Stimulated activated naive CD8-positive, alpha-beta T cell treated with anti-CD3 and anti-CD28 coated beads, Interleukin-15, amount 100 ng/mL, for 72 hours (primary cell): ENCODE data around the gene SKAP2.
A peak's percentile ranks its signal among the peaks of the same experiment; 100 is the strongest.

Source experiments
- ATAC-seq: fragments of 150-1000 bp; cut with Tn5 transposase; 2 replicates; pipeline ENCODE4 v1.10.0; 2021; ENCODE audit warnings: mild to moderate bottlenecking, moderate library complexity
- DNase-seq, 2 donors: peaks; one replicate each; pipeline ENCODE4 v3.0.0; 2021 to 2022
- H3K27ac Mint-ChIP-seq, 2 donors: one replicate each; pipeline ENCODE4 v1.8.0; 2022; ENCODE audit warnings: mild to moderate bottlenecking in 2 of 2, mixed read lengths in 2 of 2, moderate library complexity in 2 of 2
- H3K27me3 Mint-ChIP-seq: one replicate; pipeline ENCODE4 v1.8.0; 2022; ENCODE audit warnings: mixed read lengths
- H3K4me1 Mint-ChIP-seq: one replicate; pipeline ENCODE4 v1.8.0; 2022; ENCODE audit warnings: mild to moderate bottlenecking, mixed read lengths
- H3K4me3 Mint-ChIP-seq, 2 donors: one replicate each; pipeline ENCODE4 v1.8.0; 2022; ENCODE audit warnings: mild to moderate bottlenecking in 2 of 2, mixed read lengths in 2 of 2, moderate library complexity in 1 of 2
- H3K9me3 Mint-ChIP-seq, 2 donors: one replicate each; pipeline ENCODE4 v1.8.0; 2022; ENCODE audit warnings: mixed read lengths in 2 of 2

SKAP2 gene, protein sequence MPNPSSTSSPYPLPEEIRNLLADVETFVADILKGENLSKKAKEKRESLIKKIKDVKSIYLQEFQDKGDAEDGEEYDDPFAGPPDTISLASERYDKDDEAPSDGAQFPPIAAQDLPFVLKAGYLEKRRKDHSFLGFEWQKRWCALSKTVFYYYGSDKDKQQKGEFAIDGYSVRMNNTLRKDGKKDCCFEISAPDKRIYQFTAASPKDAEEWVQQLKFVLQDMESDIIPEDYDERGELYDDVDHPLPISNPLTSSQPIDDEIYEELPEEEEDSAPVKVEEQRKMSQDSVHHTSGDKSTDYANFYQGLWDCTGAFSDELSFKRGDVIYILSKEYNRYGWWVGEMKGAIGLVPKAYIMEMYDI

DNA sequence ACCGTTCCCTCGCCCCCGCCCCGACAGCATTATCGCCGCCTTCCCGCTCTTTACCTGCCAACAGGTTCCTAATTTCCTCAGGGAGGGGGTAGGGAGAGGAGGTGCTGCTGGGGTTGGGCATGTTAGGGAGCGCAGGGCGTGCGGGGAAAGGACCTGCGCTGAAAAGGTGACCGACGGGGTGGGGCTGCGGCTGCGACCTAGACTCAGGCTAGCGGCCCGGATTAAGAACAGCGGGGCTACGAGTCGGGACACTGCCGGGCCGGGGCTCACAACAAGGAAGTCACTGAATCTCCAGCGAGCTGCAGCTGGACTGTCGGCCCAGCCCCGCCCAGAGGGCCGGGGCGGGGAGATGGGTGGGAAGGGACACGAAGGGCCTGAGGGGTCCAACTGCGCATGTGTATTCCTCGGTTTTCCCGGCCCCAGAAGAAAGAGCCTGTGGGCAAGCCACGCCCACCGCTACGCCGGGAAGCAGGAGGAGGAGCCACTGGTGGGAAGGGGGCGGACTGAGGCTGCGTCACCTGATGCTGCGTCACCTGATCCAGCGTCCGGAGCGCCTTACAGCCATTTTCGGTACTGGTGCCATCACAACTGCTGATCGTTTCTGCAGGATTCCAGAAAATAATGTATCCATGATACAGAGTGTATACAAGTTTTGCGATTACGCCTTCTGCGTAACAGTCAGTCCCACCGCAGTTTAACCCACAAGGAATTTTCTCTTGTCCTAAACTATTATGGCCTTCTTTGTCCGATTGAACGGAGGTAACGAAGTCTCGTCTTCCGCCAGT is at the start of gene SKAP2:
Gene SKAP2 (minus strand): TSS at position 282 of the 785 bp plus-strand sequence. CDS start 161 bp downstream, at position 121.
- peaks cover 12% of the 10 kb centered on the region for H3K4me1 Mint-ChIP-seq
- H3K27me3 Mint-ChIP-seq, result peaks cover 25% of the 10 kb centered on the region
- H3K4me3 Mint-ChIP-seq, result peak within 1 kb of the TSS; percentile 98
- H3K9me3 Mint-ChIP-seq, result peaks cover 0 to 6% of the 10 kb centered on the region in 2 donors
- ATAC-seq (peak; percentile 94), DNase-seq (peak; percentile 81 to 87)
- peak within 1 kb of the TSS; percentile 93 to 95 for H3K27ac Mint-ChIP-seq

DNA sequence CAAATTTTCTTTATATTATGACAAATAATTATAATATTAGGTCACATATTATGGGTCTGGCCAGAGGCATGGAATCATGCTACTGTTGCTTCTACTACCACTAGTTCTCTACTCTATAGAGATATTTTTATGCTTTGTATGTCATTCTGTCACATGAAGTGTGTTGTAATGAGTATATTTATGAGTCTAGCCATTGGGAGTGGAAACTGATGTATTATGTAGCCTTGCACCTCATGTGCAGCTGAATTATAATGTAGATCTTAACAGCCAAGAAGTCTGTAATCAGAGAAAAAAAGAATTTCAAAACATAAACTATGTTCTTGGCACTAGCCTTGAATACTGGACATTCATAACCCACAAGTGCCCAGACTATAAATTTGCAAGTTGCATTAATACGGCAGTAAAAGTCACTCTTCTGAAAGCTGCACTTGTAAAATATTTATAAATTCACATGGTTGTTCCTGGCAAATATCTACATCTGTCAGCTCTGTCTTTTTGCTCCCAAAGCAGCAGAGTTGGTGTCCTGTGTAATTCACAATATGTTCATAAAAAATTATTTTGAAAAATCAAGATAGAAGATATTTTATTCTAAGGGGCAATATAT is 48.6 kb upstream of the SKAP2 start:
- Mint-ChIP-seq H3K9me3 (no peaks in the 10 kb centered on the region), H3K27ac (no peak overlapping the region), H3K4me3 (no peak overlapping the region), H3K27me3 (peaks cover 7% of the 10 kb centered on the region), H3K4me1 (no peaks in the 10 kb centered on the region)
- ATAC-seq, result no peak
- no peak for DNase-seq

DNA sequence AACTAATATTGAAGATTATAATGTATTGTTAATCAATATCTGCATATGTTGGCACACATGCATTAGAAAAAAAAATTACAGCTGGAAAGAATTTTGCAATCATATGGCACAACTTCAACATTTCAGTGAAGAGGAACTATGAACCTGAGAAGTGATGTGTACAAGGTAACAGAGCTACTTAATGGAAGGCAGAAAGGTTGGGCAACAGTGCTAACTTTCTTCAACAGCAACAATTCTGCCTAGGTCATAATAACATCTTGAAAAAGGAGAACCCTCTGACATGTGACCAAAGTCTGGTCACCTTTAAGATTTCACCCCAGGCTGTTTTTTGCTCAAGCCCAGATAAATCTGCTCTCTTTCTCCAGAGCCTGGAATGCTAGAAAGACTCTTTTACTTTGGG is 47.9 kb upstream of the SKAP2 start:
- Mint-ChIP-seq H3K4me1 (no peaks in the 10 kb centered on the region), H3K27me3 (peaks cover 7% of the 10 kb centered on the region), H3K27ac (no peak overlapping the region), H3K9me3 (no peaks in the 10 kb centered on the region), H3K4me3 (no peak overlapping the region)
- ATAC-seq, result no peak
- no peak for DNase-seq

DNA sequence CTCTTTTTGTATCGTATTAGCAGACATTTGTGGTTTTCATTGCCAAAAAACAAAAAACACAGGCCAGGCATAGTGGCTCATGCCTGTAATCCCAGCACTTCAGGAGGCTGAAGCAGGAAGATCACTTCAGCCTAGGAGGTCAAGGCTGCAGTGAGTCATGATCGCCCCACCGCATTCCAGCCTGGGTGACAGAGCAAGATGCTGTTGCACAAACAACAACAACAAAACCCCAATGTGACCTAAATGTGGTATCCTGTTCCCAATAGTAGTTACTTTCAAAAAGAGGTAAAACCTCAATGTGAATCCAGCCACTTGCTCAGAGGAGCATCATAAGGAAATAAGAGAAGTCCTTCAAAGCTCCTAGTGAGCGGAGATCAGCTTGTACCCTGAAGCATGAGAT is 45.8 kb upstream of the SKAP2 start:
- H3K27me3 Mint-ChIP-seq, result no peaks in the 10 kb centered on the region
- no peak overlapping the region for H3K4me3 Mint-ChIP-seq
- H3K4me1 Mint-ChIP-seq, result no peaks in the 10 kb centered on the region
- H3K9me3 Mint-ChIP-seq, result no peaks in the 10 kb centered on the region
- H3K27ac Mint-ChIP-seq, result no peak overlapping the region
- no peak for ATAC-seq
- DNase-seq, result no peak

DNA sequence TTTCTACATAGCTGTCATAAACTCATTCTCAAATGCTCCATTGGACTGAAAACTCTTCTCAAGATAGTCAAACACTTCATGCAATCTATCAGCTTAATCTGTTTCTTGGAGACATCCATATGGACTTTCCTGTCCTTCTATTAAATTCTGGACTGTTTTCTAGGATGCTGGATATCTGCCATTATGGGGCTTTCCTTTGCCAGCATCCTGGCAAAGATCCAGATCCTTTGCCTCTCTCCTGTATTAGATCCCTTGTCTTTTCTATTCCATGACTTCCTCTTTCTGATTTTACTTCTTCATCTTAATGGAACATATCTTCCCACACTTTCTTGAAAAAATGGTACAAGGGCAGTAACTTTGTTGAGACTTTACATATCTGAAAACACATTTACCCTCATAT is 35.9 kb upstream of the SKAP2 start:
- no peaks in the 10 kb centered on the region for H3K4me1 Mint-ChIP-seq
- no peak for DNase-seq
- H3K4me3 Mint-ChIP-seq, result no peak overlapping the region
- no peak for ATAC-seq
- H3K27ac Mint-ChIP-seq, result no peak overlapping the region
- no peaks in the 10 kb centered on the region for H3K9me3 Mint-ChIP-seq
- peaks cover 24% of the 10 kb centered on the region for H3K27me3 Mint-ChIP-seq

DNA sequence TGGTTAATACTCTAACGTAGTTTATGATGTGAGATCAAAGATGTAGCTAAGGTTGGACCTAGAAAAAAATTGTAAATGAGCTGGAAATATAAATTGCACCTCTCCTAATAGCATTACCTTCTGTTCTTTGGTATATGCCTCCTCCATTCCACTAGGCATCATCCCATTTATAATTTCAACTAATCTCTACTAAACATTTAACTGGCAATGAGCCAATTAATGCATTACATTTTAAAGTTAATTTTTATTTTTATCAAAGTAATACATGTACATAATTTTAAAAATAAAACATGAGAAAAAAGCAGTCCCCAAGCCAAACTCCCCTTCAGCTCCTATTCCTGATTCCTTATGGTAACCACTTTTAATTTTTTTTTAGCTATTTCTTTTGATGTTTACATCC is 35.1 kb upstream of the SKAP2 start:
- Mint-ChIP-seq H3K4me3 (no peak overlapping the region), H3K9me3 (no peaks in the 10 kb centered on the region), H3K27ac (no peak overlapping the region), H3K4me1 (no peaks in the 10 kb centered on the region), H3K27me3 (peaks cover 24% of the 10 kb centered on the region)
- DNase-seq (no peak), ATAC-seq (no peak)

DNA sequence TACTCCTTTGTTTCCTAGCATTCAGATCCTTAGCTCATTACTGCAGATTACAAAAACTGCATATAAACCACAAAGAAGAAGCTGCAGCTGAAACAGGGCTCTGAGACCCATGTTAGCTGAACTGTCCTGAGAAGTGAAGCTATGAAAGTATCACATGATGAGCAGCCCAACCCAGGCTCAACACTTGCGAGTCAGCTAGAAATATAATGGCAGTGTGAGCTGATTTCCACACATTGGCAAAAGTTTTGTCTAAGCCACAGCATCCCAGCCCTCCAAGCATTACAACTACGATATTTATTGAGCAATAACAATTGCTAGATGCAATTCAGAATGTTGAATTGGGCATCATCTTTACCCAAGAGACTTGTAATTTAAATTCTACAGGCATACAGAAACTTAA is 34.5 kb upstream of the SKAP2 start:
- Mint-ChIP-seq H3K27me3 (peaks cover 31% of the 10 kb centered on the region), H3K4me3 (no peak overlapping the region), H3K9me3 (no peaks in the 10 kb centered on the region), H3K27ac (no peak overlapping the region), H3K4me1 (no peaks in the 10 kb centered on the region)
- no peak for ATAC-seq
- no peak for DNase-seq

DNA sequence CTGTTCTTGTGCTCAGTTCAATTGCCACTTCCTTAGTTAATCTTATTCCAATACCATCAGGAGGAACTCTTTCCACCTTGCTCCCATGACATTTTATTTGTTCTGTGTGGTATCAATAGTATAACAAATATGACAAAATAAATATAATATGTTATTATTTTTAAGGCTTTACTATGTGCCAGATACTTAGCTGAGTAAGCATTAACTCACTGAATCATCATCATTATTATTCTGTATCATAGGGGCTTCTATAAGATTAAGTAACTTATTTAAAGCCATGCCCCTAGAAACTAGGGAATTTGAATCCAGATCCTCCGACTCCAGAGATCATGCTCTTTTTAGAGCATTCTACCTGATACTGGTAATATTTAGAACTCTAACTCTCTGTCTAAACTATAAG is 33.5 kb upstream of the SKAP2 start:
- no peak overlapping the region for H3K27ac Mint-ChIP-seq
- H3K9me3 Mint-ChIP-seq, result no peaks in the 10 kb centered on the region
- DNase-seq (no peak), ATAC-seq (no peak)
- H3K4me3 Mint-ChIP-seq, result no peak overlapping the region
- H3K27me3 Mint-ChIP-seq, result peaks cover 38% of the 10 kb centered on the region
- H3K4me1 Mint-ChIP-seq, result no peaks in the 10 kb centered on the region

DNA sequence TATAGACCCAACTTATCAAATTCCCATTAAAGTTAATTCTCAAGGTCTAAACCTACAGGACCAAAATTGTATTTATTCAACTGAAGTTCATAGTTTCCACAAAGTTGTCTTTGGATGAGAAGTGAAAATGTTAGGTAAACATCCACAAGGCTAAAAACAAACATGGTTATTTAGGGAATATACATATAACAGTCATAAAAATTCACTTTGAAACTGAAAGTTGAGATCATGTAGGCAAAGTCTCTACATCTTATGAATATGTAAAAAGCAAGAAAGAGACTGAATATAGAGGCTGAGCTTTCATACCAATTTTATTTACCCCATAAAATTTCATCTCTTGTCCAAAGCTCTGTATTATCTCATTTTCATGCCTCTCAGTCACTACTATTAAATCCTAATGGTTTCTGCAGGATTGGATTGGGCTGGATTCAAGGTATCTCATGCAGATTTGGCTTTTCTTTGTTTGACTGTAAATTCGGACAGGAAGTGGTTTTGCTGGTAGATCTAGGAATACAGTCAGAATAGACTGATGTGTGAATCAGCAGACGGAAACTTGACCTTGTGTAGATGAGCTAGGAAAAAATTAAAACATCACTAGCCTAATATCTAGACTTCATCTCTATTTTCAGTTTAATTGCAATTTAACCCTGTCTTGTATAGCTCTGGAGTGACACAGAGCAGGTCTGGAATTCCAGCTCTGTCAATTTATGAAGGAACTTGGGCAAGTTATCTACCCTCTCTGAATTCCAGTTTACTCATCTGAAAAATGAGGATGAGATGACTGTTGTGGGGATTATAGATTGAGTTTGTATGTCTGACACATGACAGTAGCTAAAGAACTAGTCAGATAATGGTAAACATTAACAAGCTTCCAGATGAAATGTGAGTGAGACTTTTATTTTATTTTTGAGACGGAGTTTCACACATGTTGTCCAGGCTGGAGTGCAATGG is 27.3 kb upstream of the SKAP2 start:
- no peak overlapping the region for H3K27ac Mint-ChIP-seq
- ATAC-seq, result no peak

DNA sequence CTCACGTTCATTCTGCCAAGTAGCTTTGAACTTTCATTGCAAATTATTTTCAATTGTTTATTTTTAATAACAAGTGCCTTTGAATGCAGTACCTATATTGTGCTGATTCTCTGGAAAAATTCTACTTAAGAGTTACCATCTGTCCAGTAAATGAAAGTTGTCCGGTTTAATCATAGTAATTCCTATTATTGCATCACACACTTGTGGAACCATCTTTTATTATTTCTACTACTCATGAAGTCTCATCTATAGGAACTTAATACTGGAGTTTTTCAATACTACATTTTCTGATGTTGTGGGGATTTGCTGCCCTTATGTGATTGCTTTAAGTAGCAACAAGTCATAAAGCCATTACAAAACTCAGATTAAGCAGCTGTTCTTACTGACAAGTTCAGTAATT is 16.5 kb upstream of the SKAP2 start:
- no peak for DNase-seq
- H3K4me1 Mint-ChIP-seq, result no peaks in the 10 kb centered on the region

More for the DNA sequence above, 27.3 kb upstream of the SKAP2 start:
- peaks cover 25% of the 10 kb centered on the region for H3K27me3 Mint-ChIP-seq
- H3K4me1 Mint-ChIP-seq, result no peaks in the 10 kb centered on the region
- no peaks in the 10 kb centered on the region for H3K9me3 Mint-ChIP-seq
- DNase-seq, result no peak
- no peak overlapping the region for H3K4me3 Mint-ChIP-seq

DNA sequence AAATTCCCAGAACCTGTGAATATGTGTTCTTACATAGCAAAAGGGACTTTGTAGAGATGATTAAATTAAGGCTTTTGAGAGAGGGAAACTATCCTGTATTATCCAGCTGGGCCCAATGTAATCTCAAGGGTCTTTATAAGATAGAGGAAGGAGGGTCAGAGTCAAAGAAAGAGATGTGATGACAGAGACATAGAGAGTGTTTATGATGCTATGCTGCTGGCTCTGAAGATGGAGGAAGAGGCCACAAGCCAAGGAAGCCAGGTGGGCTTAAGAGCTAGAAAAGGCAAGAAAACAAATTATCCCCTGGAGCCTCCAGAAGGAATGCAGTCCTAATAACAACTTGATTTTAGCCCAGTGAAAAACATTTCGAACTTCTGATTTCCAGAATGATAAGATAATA is 15.3 kb upstream of the SKAP2 start:
- no peak for DNase-seq
- Mint-ChIP-seq H3K4me1 (no peaks in the 10 kb centered on the region), H3K9me3 (peaks cover 7% of the 10 kb centered on the region in 2 donors), H3K27me3 (peaks cover 7% of the 10 kb centered on the region), H3K4me3 (no peak overlapping the region), H3K27ac (no peak overlapping the region)
- no peak for ATAC-seq

More for the DNA sequence above, 16.5 kb upstream of the SKAP2 start:
- no peak for ATAC-seq
- Mint-ChIP-seq H3K27ac (no peak overlapping the region), H3K4me3 (no peak overlapping the region), H3K9me3 (peaks cover 12 to 19% of the 10 kb centered on the region in 2 donors), H3K27me3 (peaks cover 7% of the 10 kb centered on the region)

DNA sequence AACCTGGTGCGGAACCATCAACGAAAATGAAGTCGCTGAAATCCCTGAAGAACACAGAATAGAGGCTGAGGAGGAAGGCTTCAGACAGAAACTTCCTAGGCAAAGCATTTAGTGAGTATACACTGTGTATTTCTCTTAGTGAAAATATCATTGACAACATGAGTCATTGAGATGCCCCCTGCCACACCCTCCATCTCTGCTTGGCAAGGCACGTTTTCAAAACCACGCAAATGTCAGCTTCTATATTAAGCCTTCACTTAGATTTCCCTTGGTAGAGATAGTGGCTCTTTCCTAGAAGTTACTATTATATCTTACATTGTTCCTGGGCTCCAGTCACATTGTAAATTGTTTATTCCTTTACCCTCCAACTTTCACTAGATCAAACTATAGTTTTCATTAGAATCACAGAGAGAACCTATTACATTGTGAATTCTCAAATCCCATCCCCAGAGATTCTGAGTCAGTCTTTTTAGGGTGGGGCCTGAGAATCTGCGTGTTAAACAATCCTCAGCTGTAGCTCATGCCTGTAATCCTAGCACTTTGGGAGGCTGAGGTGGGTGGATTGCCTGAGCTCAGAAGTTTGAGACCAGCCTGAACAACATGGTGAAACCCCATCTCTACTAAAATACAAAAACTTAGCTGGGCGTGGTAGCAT is 4.6 kb upstream of the SKAP2 start:
- H3K27ac Mint-ChIP-seq, result no peak overlapping the region
- peaks cover 6% of the 10 kb centered on the region for H3K4me1 Mint-ChIP-seq
- ATAC-seq, result no peak
- H3K4me3 Mint-ChIP-seq, result no peak overlapping the region
- peaks cover 33% of the 10 kb centered on the region for H3K27me3 Mint-ChIP-seq
- DNase-seq, result no peak
- peaks cover 0 to 6% of the 10 kb centered on the region in 2 donors for H3K9me3 Mint-ChIP-seq

DNA sequence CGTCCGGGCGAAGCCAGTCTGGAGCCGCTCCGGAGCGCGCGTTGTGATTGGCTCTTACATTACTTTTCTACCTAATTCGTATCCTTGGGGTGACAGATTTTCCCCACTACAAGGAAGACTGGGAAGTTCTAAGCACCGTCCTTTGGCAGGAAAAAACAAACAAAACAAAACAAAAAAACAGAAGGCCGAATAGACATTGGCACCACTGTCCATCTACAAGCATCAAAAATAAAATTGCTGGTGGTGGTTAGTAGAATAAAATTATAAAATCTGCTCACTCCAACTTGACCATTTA is 651 bp upstream of the SKAP2 start:
- DNase-seq, result no peak
- Mint-ChIP-seq H3K27me3 (peaks cover 30% of the 10 kb centered on the region), H3K27ac (peak overlapping the region; percentile 93 to 95), H3K9me3 (peaks cover 0 to 6% of the 10 kb centered on the region in 2 donors), H3K4me1 (peaks cover 12% of the 10 kb centered on the region), H3K4me3 (peak overlapping the region; percentile 98)
- peak; percentile 54 for ATAC-seq

DNA sequence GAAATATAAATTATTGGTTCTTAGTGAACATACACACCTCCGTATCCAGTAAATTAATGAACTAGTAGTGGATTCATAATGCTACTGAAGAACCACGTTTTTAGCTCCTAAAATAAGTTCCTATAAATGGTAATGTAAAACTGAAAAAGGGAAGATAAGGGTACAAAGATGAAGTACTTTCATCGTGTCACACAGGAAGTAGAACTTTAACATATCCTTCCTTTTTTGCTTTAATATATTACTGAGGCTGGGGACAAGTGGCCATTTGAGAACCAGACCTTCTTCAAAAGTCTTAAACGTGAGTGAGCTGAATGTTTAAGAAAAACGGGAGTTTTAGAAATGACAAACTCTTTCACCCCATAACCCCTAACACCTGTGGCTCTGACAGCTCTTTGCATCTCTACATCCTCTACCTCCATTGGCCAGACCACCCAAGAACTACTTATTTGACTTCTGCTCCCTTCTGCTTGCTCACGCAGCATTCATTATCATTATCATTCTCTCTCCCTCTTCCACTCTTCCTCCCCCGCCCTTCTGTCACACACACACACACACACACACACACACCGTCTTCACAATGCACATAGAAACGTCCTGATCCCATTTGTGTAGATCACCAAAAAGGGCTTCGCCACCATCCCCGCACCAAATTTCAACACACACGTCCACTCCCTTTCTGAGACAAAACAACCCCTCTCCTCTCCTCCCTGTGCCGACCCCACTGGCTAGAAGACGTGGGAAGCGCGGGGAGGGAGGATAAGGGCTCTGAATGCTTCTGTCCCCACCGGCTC is 677 bp downstream of the SKAP2 start:
- no peak for DNase-seq
- H3K4me1 Mint-ChIP-seq, result peaks cover 12% of the 10 kb centered on the region

More for the DNA sequence above, 677 bp downstream of the SKAP2 start:
- H3K4me3 Mint-ChIP-seq, result peak overlapping the region; percentile 98
- ATAC-seq, result peak; percentile 46
- peak overlapping the region; percentile 93 to 95 for H3K27ac Mint-ChIP-seq
- peaks cover 0 to 6% of the 10 kb centered on the region in 2 donors for H3K9me3 Mint-ChIP-seq
- H3K27me3 Mint-ChIP-seq, result peaks cover 25% of the 10 kb centered on the region
